HEK293 (cell line): Measurements from ENCODE around the gene UCKL1.

Experiments
- CTCF ChIA-PET: fragments of 350-600 bp; formaldehyde crosslinking; extraction: SDS; loops from one replicate; lab custom pipeline; 2021; ENCODE audit warnings: antibody characterized with exemption; lab: Yijun Ruan, JAX
- POLR2A ChIA-PET: fragments of 300-600 bp; formaldehyde crosslinking; extraction: SDS; loops from one replicate; lab custom pipeline; 2020; ENCODE audit warnings: antibody characterized with exemption, inconsistent platforms; lab: Yijun Ruan, JAX
- H3K27ac ChIP-seq: fragments of 200-500 bp; sonication (Bioruptor generic); 2 replicates; pipeline ENCODE4 v1.5.1; 2014; ENCODE audit warnings: low read depth, low read length, control low read depth, inconsistent platforms; ENCODE audit errors: extremely low read depth
- H3K36me3 ChIP-seq, 2 experiments: fragments of 200-500 bp in 1 of 2; sonication (Bioruptor generic) in 1 of 2; 1 replicate in 1 of 2; 2 replicates in 1 of 2; pipeline ENCODE4 v1.5.1; 2014 to 2017; ENCODE audit warnings: inconsistent platforms in 2 of 2, low read length in 2 of 2; ENCODE audit not compliant: control insufficient read depth in 2 of 2, insufficient read depth in 1 of 2
- H3K4me1 ChIP-seq: fragments of 200-500 bp; sonication (Bioruptor generic); 2 replicates; pipeline ENCODE4 v1.5.1; 2014; ENCODE audit warnings: mild to moderate bottlenecking, low read length, inconsistent platforms; ENCODE audit not compliant: control insufficient read depth, insufficient read depth
- H3K4me3 ChIP-seq: 2 replicates; pipeline ENCODE4 v1.5.1; 2011; ENCODE audit warnings: low read depth, mild to moderate bottlenecking, control low read depth, low read length, moderate library complexity
- H3K9me3 ChIP-seq: fragments of 200-500 bp; sonication (Bioruptor generic); 2 replicates; pipeline ENCODE4 v1.5.1; 2014; ENCODE audit warnings: low read depth, low read length, inconsistent platforms; ENCODE audit not compliant: control insufficient read depth, insufficient read depth
- GLI2 ChIP-seq: fragments of 450-650 bp; formaldehyde crosslinking; IDR thresholded peaks from 2 replicates; pipeline ENCODE4; 2017; ENCODE audit warnings: missing biosample characterization, missing genetic modification characterization, low read depth, borderline replicate concordance
- HOXD13 ChIP-seq: sonication (generic); formaldehyde crosslinking; IDR thresholded peaks from 2 replicates; pipeline ENCODE4 v1.8.0; 2022; ENCODE audit warnings: missing genetic modification reagents, borderline replicate concordance
- KLF8 ChIP-seq: fragments of 450-650 bp; formaldehyde crosslinking; IDR thresholded peaks from 2 replicates; pipeline ENCODE4 v1.5.1; 2016; ENCODE audit warnings: missing biosample characterization, missing genetic modification characterization
- KLF9 ChIP-seq: fragments of 450-650 bp; formaldehyde crosslinking; IDR thresholded peaks from 2 replicates; pipeline ENCODE4 v1.5.1; 2016; ENCODE audit warnings: missing biosample characterization, missing genetic modification characterization, low read depth
- SCRT1 ChIP-seq: fragments of 450-650 bp; formaldehyde crosslinking; IDR thresholded peaks from 2 replicates; pipeline ENCODE4 v1.5.1; 2016; ENCODE audit warnings: missing biosample characterization, missing genetic modification characterization, borderline replicate concordance
- TRIM28 ChIP-seq: IDR thresholded peaks from 2 replicates; pipeline ENCODE4 v1.6.1; 2011; ENCODE audit warnings: low read length, control low read depth, borderline replicate concordance
- TSHZ1 ChIP-seq: fragments of 450-650 bp; formaldehyde crosslinking; IDR thresholded peaks from 2 replicates; pipeline ENCODE4 v1.5.1; 2016; ENCODE audit warnings: missing biosample characterization, missing genetic modification characterization, borderline replicate concordance
- ZFHX2 ChIP-seq: fragments of 450-650 bp; formaldehyde crosslinking; conservative IDR thresholded peaks from 2 replicates; pipeline ENCODE4 v1.5.1; 2016; ENCODE audit warnings: missing biosample characterization, missing genetic modification characterization
- ZNF114 ChIP-seq: fragments of 450-650 bp; formaldehyde crosslinking; IDR thresholded peaks from 2 replicates; pipeline ENCODE4 v1.5.0; 2017; ENCODE audit warnings: missing biosample characterization, missing genetic modification characterization
- ZNF140 ChIP-seq: fragments of 450-650 bp; formaldehyde crosslinking; IDR thresholded peaks from 2 replicates; pipeline ENCODE4 v1.5.1; 2016; ENCODE audit warnings: missing biosample characterization, missing genetic modification characterization
- ZNF157 ChIP-seq: fragments of 450-650 bp; formaldehyde crosslinking; IDR thresholded peaks from 2 replicates; pipeline ENCODE4 v1.5.1; 2016; ENCODE audit warnings: missing biosample characterization, missing genetic modification characterization
- ZNF174 ChIP-seq: fragments of 450-650 bp; formaldehyde crosslinking; IDR thresholded peaks from 2 replicates; pipeline ENCODE4 v1.5.0; 2017; ENCODE audit warnings: missing biosample characterization, mild to moderate bottlenecking, missing genetic modification characterization
- ZNF211 ChIP-seq: fragments of 450-650 bp; formaldehyde crosslinking; IDR thresholded peaks from 2 replicates; pipeline ENCODE4 v1.5.1; 2016; ENCODE audit warnings: low read depth, missing biosample characterization, missing genetic modification characterization
- ZNF248 ChIP-seq: fragments of 450-650 bp; formaldehyde crosslinking; IDR thresholded peaks from 2 replicates; pipeline ENCODE4 v1.5.1; 2017; ENCODE audit warnings: missing biosample characterization, missing genetic modification characterization
- ZNF311 ChIP-seq: fragments of 450-650 bp; formaldehyde crosslinking; IDR thresholded peaks from 2 replicates; pipeline ENCODE4 v1.5.1; 2017; ENCODE audit warnings: missing biosample characterization, missing genetic modification characterization, borderline replicate concordance
- ZNF324 ChIP-seq: fragments of 450-650 bp; formaldehyde crosslinking; IDR thresholded peaks from 2 replicates; pipeline ENCODE4 v1.5.1; 2016; ENCODE audit warnings: missing biosample characterization, missing genetic modification characterization
- ZNF350 ChIP-seq: fragments of 450-650 bp; formaldehyde crosslinking; IDR thresholded peaks from 2 replicates; pipeline ENCODE4 v1.5.0; 2017; ENCODE audit warnings: missing biosample characterization, mild to moderate bottlenecking, missing genetic modification characterization
- ZNF391 ChIP-seq: fragments of 450-650 bp; formaldehyde crosslinking; IDR thresholded peaks from 2 replicates; pipeline ENCODE4 v1.5.1; 2016; ENCODE audit warnings: low read depth, missing biosample characterization, missing genetic modification characterization, borderline replicate concordance
- ZNF404 ChIP-seq: fragments of 450-650 bp; formaldehyde crosslinking; IDR thresholded peaks from 2 replicates; pipeline ENCODE4 v1.5.1; 2017; ENCODE audit warnings: missing biosample characterization, missing genetic modification characterization
- ZNF514 ChIP-seq: fragments of 450-650 bp; formaldehyde crosslinking; IDR thresholded peaks from 2 replicates; pipeline ENCODE4 v1.5.1; 2016; ENCODE audit warnings: missing biosample characterization, missing genetic modification characterization
- ZNF530 ChIP-seq: fragments of 450-650 bp; formaldehyde crosslinking; IDR thresholded peaks from 2 replicates; pipeline ENCODE4 v1.5.1; 2016; ENCODE audit warnings: low read depth, missing biosample characterization, missing genetic modification characterization
- ZNF549 ChIP-seq: fragments of 450-650 bp; IDR thresholded peaks from 2 replicates; pipeline ENCODE4 v1.5.1; 2018; ENCODE audit warnings: missing biosample characterization, missing genetic modification characterization, mild to moderate bottlenecking, inconsistent platforms, moderate library complexity
- ZNF610 ChIP-seq: fragments of 450-650 bp; formaldehyde crosslinking; IDR thresholded peaks from 2 replicates; pipeline ENCODE4 v1.5.1; 2016; ENCODE audit warnings: missing biosample characterization, missing genetic modification characterization, borderline replicate concordance
- ZNF701 ChIP-seq: fragments of 450-650 bp; formaldehyde crosslinking; IDR thresholded peaks from 2 replicates; pipeline ENCODE4 v1.5.1; 2016; ENCODE audit warnings: missing biosample characterization, missing genetic modification characterization
- ZNF747 ChIP-seq: fragments of 450-650 bp; formaldehyde crosslinking; IDR thresholded peaks from 2 replicates; pipeline ENCODE4 v1.5.1; 2016; ENCODE audit warnings: missing biosample characterization, missing genetic modification characterization
- ZXDB ChIP-seq: fragments of 450-650 bp; formaldehyde crosslinking; IDR thresholded peaks from 2 replicates; pipeline ENCODE4 v1.5.1; 2016; ENCODE audit warnings: missing biosample characterization, missing genetic modification characterization
- TF ChIP-seq, protein P1 (sequence below): fragments of 450-650 bp; formaldehyde crosslinking; IDR thresholded peaks from 2 replicates; pipeline ENCODE4 v1.5.0; 2017; ENCODE audit warnings: missing biosample characterization, missing genetic modification characterization, borderline replicate concordance
- TF ChIP-seq, protein P2 (sequence below): fragments of 450-650 bp; IDR thresholded peaks from 2 replicates; pipeline ENCODE4 v1.5.1; 2018; ENCODE audit warnings: missing biosample characterization, mild to moderate bottlenecking, missing genetic modification characterization

UCKL1 gene

GRCh38 chr20:63945031-63945658 is 11.1 kb downstream of the UCKL1 start:
- Histone ChIP-seq H3K4me1 (peaks cover 3% of the 10 kb centered on the region; the same call in 1 of the 2 replicates), H3K36me3 (peaks cover 0 to 54% of the 10 kb centered on the region in 2 experiments; a peak in 1 of 3 replicates)
- TF ChIP-seq ZNF248 (tag by site-specific recombination): no peak
- no peak for TF ChIP-seq GLI2 (tag by site-specific recombination)
- TF ChIP-seq ZNF140 (tag by site-specific recombination): no peak
- TF ChIP-seq HOXD13 (CRISPR knock-in tag): no peak
- no peak for TF ChIP-seq TRIM28
- no peak for TF ChIP-seq ZNF404 (tag by site-specific recombination)
- TF ChIP-seq ZNF324 (tag by site-specific recombination): no peak
- no peak for TF ChIP-seq SCRT1
- TF ChIP-seq, protein P1, sequence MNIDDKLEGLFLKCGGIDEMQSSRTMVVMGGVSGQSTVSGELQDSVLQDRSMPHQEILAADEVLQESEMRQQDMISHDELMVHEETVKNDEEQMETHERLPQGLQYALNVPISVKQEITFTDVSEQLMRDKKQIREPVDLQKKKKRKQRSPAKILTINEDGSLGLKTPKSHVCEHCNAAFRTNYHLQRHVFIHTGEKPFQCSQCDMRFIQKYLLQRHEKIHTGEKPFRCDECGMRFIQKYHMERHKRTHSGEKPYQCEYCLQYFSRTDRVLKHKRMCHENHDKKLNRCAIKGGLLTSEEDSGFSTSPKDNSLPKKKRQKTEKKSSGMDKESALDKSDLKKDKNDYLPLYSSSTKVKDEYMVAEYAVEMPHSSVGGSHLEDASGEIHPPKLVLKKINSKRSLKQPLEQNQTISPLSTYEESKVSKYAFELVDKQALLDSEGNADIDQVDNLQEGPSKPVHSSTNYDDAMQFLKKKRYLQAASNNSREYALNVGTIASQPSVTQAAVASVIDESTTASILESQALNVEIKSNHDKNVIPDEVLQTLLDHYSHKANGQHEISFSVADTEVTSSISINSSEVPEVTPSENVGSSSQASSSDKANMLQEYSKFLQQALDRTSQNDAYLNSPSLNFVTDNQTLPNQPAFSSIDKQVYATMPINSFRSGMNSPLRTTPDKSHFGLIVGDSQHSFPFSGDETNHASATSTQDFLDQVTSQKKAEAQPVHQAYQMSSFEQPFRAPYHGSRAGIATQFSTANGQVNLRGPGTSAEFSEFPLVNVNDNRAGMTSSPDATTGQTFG (tag by site-specific recombination): no peak
- no peak for TF ChIP-seq ZNF114 (tag by site-specific recombination)
- no peak for TF ChIP-seq ZXDB
- TF ChIP-seq, protein P2, sequence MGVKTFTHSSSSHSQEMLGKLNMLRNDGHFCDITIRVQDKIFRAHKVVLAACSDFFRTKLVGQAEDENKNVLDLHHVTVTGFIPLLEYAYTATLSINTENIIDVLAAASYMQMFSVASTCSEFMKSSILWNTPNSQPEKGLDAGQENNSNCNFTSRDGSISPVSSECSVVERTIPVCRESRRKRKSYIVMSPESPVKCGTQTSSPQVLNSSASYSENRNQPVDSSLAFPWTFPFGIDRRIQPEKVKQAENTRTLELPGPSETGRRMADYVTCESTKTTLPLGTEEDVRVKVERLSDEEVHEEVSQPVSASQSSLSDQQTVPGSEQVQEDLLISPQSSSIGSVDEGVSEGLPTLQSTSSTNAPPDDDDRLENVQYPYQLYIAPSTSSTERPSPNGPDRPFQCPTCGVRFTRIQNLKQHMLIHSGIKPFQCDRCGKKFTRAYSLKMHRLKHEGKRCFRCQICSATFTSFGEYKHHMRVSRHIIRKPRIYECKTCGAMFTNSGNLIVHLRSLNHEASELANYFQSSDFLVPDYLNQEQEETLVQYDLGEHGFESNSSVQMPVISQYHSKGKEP (tag by site-specific recombination): no peak
- TF ChIP-seq ZNF350 (tag by site-specific recombination): no peak
- TF ChIP-seq ZNF549 (tag by site-specific recombination): no peak
- TF ChIP-seq ZNF157 (tag by site-specific recombination): no peak
- TF ChIP-seq ZNF391 (tag by site-specific recombination): no peak
- TF ChIP-seq ZNF701: no peak
- no peak for TF ChIP-seq ZNF530
- TF ChIP-seq, all 188 proteins: peak for 0
- Histone ChIP-seq H3K9me3 (no peaks in the 10 kb centered on the region), H3K4me3 (no peak overlapping the region), H3K27ac (no peak overlapping the region)
- CTCF ChIA-PET: no interaction called here
- POLR2A ChIA-PET: no interaction called here

GRCh38 chr20:63944078-63944941 is 11.9 kb downstream of the UCKL1 start:
- POLR2A ChIA-PET: no interaction called here
- TF ChIP-seq KLF8 (tag by site-specific recombination) (no peak), ZNF747 (no peak), KLF9 (tag by site-specific recombination) (no peak), ZNF311 (tag by site-specific recombination) (no peak), ZNF514 (tag by site-specific recombination) (no peak), TSHZ1 (tag by site-specific recombination) (no peak), ZNF174 (tag by site-specific recombination) (no peak), ZNF610 (tag by site-specific recombination) (no peak), ZNF211 (tag by site-specific recombination) (no peak), ZFHX2 (tag by site-specific recombination) (no peak)
- H3K4me3 ChIP-seq: no peak overlapping the region
- no peaks in the 10 kb centered on the region for H3K9me3 ChIP-seq
- H3K36me3 ChIP-seq: peaks cover 0 to 60% of the 10 kb centered on the region in 2 experiments; a peak in 1 of 3 replicates
- peaks cover 3% of the 10 kb centered on the region; the same call in 1 of the 2 replicates for H3K4me1 ChIP-seq
- no peak overlapping the region for H3K27ac ChIP-seq
- CTCF ChIA-PET: no interaction called here
